Skin of body (tissue), 2 donors: ENCODE measurements around the gene NCAM2. TPM values are rescaled to one million over a fixed set of nuclear protein-coding genes. Genes with fewer than 3 reads are reported as not detected.
A peak's percentile ranks its signal among the peaks of the same experiment; 100 is the strongest.
"Not testable (repeated sequence)": the region's sequence is repeated elsewhere in the genome, so short reads cannot be mapped to it uniquely, and the experiment has no call there.

ENCODE experiments used
- DNase-seq: peaks from one replicate; lab custom pipeline; 2025; lab: John Stamatoyannopoulos, UW
- total RNA-seq: library from RNA; depleted of rRNA; stranded (reverse); fragments of >200 nt; gene quantifications from one replicate; pipeline ENCODE4 v1.2.3, GENCODE V29; 2014

The NCAM2 gene
- total RNA-seq, 1 donor from 2014 or later = 7.1 TPM

- no peak for DNase-seq
Observed at GRCh38 chr21:21102896-21103295, 104.7 kb downstream of the NCAM2 start.

DNA sequence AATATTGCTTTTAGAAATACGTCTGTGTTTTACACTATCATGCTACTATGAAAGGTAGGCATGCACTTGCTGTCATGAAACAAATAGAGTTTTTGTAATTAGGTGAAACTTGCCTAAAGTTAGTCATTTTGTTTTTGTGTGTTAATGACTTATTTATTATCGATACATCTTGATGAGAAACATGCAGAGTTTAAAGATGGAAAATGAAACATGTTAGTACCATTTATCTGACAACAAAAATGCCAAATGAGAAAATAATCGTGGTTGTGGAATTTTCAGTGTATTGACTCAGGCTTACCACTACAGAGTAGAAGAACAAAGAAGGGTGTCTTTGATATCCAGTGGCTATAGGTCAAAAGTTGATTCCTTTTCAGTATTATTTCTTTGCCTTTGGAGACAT is 105.5 kb downstream of the NCAM2 start:
- no peak for DNase-seq

DNA sequence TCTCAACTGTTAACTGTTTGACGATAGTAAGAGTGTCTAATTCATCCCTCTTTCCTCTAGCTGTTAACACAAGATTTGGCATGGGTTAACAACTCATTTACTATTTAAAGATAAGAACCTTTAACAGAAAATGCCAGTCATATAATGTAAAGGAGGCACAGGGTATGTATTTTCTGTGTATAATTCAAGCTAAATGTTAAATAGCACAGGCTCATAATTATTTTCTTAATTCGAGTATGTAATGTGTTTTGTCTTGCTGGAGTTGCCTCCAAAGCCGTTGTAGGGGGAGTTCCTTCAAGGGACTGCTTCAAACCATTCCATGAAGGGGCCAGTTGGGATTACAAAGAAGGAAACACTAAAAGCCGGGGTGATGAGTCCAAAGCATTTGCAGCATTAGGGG is 111.5 kb downstream of the NCAM2 start:
- DNase-seq = no peak

DNA sequence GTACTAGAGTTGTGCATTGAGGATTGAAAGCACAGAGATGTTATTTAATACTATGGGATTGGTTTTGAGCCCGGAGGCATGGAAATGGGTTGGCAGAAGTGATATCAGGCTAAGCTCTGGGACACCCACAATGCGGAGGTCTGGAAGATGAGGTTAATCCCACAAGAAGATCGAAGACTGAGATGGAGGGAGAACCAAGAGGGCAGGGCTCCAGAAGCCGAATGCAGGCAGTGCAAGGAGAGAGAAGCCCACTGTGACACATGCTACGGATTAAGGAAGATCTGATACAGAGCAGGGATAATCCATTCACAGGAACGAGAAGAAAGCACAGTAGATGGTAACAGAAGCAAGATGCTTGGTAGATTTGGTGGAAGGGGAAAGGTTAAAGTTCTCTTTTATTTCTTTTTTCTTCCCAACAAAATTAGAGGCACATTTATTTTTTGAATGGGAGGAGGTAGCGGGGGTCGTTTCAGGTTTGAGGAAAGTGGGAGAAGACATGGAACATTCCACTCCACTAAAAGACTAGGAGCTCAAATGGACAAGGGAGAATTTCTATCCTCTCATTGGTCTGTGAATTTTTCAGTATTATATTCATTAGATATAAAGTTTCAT is 113.2 kb downstream of the NCAM2 start:
- no peak for DNase-seq

GRCh38 chr21:21114461-21114860 is 116.3 kb downstream of the NCAM2 start:
- no peak for DNase-seq

- no peak for DNase-seq
Observed at GRCh38 chr21:21119091-21119490, 120.9 kb downstream of the NCAM2 start.

DNA sequence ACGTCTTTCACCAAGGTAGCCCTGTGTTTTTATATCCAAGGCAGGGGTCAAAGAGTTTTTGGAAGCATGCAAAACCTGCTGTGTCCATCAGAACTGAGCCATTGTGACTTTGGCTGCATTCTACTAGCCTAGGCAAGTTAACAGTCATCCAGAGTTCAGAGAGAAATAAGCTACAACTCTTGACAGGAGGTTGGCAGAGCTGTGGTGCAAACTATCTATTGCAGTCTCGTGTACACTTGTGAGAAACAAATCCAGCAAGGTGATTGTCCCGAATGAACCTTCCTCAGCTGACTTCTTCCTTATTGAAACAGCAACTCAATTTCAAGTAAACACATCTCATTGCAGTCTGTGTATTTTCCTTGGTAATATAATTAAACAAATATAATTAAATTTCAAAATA is 124.5 kb downstream of the NCAM2 start:
- DNase-seq = no peak

GRCh38 chr21:21132390-21132789 is 134.2 kb downstream of the NCAM2 start:
- DNase-seq = no peak

GRCh38 chr21:21137986-21138385 is 139.8 kb downstream of the NCAM2 start:
- DNase-seq = no peak

DNA sequence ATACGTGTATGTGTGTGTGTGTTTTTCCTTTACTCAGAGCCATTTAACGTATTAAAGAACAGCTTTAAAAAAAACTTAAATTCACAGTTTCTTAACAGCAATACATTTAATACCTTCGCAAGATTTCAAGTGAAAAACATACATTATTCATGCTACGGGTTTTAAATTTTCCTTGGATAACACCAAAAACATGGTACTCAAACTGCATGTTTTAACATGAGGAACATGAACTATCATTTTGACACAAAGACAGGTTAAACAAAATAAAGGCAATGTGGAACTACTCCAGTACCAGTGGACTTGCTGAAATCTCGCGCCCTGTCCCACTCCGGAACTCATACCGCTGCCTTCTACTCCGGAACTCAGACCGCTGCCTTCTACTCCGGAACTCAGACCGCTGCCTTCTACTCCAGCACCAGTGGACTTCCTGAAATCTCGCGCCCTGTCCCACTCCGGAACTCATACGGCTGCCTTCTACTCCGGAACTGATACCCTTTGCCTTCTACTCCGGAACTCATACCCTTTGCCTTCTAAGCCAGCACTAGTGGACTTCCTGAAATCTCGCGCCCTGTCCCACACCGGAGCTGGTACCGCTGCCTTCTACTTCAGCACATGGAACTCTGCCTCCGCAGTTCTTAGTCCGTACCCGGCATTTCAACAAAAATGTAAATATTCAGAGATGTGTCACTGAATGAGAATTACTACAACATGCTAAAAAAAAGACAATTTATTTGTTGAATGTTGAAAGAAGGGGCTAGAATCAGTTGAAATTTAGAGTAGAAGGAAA is 148.6 kb downstream of the NCAM2 start:
- no peak for DNase-seq

- DNase-seq = no peak
Observed at GRCh38 chr21:21147374-21147745, 149.2 kb downstream of the NCAM2 start.

DNA sequence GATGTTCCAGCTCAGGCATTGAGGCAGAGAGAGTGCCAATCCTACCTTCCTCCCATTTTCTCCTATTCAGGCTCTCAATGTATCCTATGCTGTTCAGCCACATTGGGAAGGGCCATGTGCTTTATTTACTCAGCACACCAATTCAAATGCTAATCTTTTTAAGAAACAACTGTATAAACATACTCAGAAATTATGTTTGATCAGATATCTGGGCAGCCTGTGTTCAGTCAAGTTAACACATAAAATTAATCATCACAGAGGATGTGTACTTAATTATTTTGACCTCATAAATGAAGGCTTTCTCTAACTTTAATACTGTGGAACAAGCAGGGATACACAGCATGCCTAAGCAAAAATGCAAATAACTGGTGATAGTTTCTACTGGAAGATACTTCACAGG is 149.8 kb downstream of the NCAM2 start:
- DNase-seq = no peak

DNA sequence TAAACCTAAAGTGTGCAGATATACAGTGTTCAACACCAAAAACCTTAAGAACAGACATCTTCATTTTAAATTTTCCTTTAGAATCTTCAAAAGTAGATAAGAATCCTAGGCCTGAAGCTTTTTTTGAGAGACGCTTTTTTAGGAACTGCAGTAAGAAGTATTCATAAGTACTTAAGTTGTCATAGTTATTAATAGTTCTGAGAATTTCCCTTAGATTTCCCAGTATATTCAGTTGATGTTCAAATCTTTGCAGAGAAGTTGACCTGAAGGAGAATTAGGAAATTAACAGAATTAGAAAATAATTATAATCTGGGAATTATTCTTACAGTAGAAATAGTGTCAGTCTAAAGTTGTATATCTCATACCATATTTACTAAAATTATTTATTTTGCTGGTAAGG is 150.3 kb downstream of the NCAM2 start:
- DNase-seq = no peak

DNA sequence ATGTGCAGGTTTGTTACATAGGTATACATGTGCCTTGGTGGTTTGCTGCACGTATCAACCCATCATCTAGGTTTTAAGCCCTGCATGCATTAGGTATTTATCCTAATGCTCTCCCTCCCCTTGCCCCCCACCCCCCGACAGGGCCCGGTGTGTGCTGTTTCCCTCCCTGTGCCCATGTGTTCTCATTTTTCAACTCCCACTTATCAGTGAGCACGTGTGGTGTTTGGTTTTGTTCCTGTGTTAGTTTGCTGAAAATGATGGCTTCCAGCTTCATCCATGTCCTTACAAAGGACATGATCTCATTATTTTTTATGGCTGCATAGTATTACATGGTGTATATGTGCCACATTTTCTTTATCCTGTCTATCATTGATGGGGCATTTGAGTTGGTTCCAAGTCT is 151.2 kb downstream of the NCAM2 start:
- not testable (repeated sequence) for DNase-seq

- DNase-seq = no peak
Observed at GRCh38 chr21:21151231-21151630, 153.0 kb downstream of the NCAM2 start.

DNA sequence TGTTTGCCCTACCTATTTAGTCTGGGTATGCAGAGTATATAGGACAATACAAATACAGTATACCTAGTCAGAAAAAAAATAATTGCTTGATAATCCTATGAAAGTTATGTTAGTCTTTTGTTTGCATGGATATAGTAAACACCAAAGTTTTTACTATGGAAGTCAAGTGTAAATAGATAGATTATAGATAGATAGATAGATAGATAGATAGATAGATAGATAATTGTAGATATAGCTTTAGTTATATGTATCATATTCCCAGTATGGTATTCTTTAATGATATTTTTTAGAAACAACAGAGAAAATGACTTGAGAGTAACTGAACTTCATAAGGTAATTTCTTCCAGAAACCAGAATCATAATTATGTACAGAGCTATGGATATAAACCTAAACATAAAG is 158.2 kb downstream of the NCAM2 start:
- no peak for DNase-seq

DNA sequence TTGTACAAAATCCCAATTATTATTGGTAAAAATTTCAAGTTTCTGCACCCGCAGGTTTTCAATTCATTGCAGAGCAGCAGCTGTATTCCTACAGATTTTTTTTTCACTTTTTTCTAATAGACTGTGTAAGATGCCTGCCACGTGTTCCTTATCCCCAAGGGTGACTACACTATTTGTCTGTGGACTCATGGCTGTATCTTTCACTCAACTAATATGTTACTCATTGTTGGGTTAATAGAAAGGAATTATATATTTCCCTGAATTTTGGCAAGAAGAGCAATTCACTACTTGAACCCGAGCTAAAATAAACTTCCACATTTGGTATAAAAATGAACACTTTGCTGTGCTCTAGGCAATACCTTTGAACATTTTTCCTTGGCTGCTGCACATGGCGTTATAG is 158.7 kb downstream of the NCAM2 start:
- no peak for DNase-seq

DNA sequence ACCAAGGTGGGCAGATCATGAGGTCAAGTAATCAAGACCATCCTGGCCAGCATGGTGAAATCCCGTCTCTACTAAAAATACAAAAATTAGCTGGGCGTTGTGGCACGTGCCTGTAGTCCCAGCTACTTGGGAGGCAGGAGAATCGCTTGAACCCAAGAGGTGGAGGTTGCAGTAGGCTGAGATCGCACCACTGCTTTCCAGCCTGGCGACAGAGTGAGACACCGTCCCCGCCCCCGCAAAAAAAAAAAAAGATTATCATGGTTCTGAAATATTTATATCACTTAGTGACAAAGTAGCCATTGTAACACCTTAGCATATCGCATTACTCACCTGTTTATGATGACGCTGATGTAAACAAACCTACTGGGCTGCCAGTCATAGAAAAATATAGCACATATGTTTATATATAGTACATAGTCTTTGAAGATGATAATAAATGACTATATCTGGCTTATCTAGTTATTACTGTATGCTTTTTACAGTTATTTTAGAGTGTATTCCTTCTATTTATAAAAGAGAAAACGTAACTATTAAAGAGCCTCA is 160.2 kb downstream of the NCAM2 start:
- no peak for DNase-seq

- DNase-seq = no peak
Observed at GRCh38 chr21:21159253-21159899, 161.2 kb downstream of the NCAM2 start.

GRCh38 chr21:21162786-21163185 is 164.6 kb downstream of the NCAM2 start:
- no peak for DNase-seq

DNA sequence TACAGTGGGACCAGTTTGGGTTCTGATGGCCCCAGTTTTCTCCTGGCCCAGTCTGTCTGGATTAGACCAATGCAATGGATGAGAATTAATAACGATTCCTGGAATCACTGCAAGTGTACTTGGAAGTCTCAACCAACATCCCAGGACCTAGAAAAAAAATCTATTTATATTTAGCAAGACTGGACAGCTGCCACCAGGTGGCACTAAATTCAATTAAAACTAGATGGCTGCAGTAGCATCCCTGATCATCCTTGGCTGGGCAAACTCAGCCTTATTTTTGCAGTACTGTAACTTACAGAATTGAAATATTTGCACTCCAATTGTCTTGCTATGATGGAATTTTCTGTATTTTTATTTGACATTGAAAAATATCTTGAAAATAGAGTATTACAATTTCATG is 165.7 kb downstream of the NCAM2 start:
- peak; percentile 18 for DNase-seq

GRCh38 chr21:21165063-21165645 is 166.9 kb downstream of the NCAM2 start:
- no peak for DNase-seq
